PC-3 (cell line): Measurements from ENCODE around the gene FAM171A1. TPM values are rescaled to one million over a fixed set of nuclear protein-coding genes. Genes with fewer than 3 reads are reported as not detected.

Source experiments
- ATAC-seq: fragments of 200-7000 bp; cut with Tn5 transposase; 2 replicates; pipeline ENCODE4 v1.9.1; 2020; ENCODE audit warnings: mild to moderate bottlenecking, moderate library complexity
- BruUV-seq: library from RNA; stranded (reverse); fragments of 400-500 nt; replicated peaks from 2 replicates; lab custom pipeline; 2021; lab: Mats Ljungman, UMichigan
- CTCF ChIA-PET: fragments of 300-600 bp; sonication (Branson Sonifier 250); formaldehyde crosslinking; loops from one replicate; lab custom pipeline; 2022; ENCODE audit warnings: antibody characterized with exemption; lab: Charles Lee
- POLR2A ChIA-PET: fragments of 300-600 bp; sonication (Branson Sonifier 250); formaldehyde crosslinking; loops from one replicate; lab custom pipeline; 2022; ENCODE audit warnings: antibody characterized with exemption; ENCODE audit not compliant: unreplicated experiment; lab: Charles Lee
- DNase-seq: peaks from one replicate; pipeline ENCODE4 v3.0.0-alpha.2; 2015
- H2AFZ ChIP-seq: fragments of 300-600 bp; sonication (generic); 2 replicates; pipeline ENCODE4 v1.6.0; 2016; ENCODE audit warnings: antibody characterized with exemption, low read length
- H3F3A ChIP-seq: fragments of 300-600 bp; sonication (generic); one replicate; pipeline ENCODE4 v1.6.0; 2017; ENCODE audit warnings: antibody characterized with exemption, low read length, control low read depth, mild to moderate bottlenecking; ENCODE audit not compliant: unreplicated experiment
- H3K27ac ChIP-seq: fragments of 300-600 bp; sonication (generic); 2 replicates; pipeline ENCODE4 v1.5.1; 2016; ENCODE audit warnings: mild to moderate bottlenecking, low read length
- H3K27me3 ChIP-seq: fragments of 300-600 bp; sonication (generic); 2 replicates; pipeline ENCODE4 v1.6.1; 2016; ENCODE audit warnings: low read length, mixed read lengths
- H3K36me3 ChIP-seq: fragments of 300-600 bp; sonication (generic); 2 replicates; pipeline ENCODE4 v1.6.1; 2016; ENCODE audit warnings: low read depth, mixed run types, low read length, mixed read lengths
- H3K4me1 ChIP-seq: fragments of 300-600 bp; sonication (generic); 2 replicates; pipeline ENCODE4 v1.5.1; 2016; ENCODE audit warnings: low read length; ENCODE audit not compliant: insufficient read depth
- H3K4me2 ChIP-seq: fragments of 300-600 bp; sonication (generic); 2 replicates; pipeline ENCODE4 v1.6.0; 2016; ENCODE audit warnings: low read length
- H3K4me3 ChIP-seq: fragments of 300-600 bp; sonication (generic); 2 replicates; pipeline ENCODE4 v1.5.1; 2016; ENCODE audit warnings: mild to moderate bottlenecking, low read length, mixed read lengths
- H3K79me2 ChIP-seq: fragments of 300-600 bp; sonication (generic); 2 replicates; pipeline ENCODE4 v1.6.1; 2017; ENCODE audit warnings: low read length, mixed read lengths
- H3K9ac ChIP-seq: fragments of 300-600 bp; sonication (generic); 2 replicates; pipeline ENCODE4 v1.6.0; 2016; ENCODE audit warnings: mild to moderate bottlenecking, low read length
- H3K9me2 ChIP-seq: fragments of 300-600 bp; sonication (generic); replicated peaks from 2 replicates; pipeline ENCODE4 v1.6.1; 2016; ENCODE audit warnings: mixed run types, low read length, mixed read lengths
- H3K9me3 ChIP-seq: fragments of 300-600 bp; sonication (generic); 2 replicates; pipeline ENCODE4 v1.6.1; 2016; ENCODE audit warnings: low read length, mixed read lengths
- H4K20me1 ChIP-seq: fragments of 300-600 bp; sonication (generic); 2 replicates; pipeline ENCODE4 v1.6.1; 2016; ENCODE audit warnings: low read length, mixed read lengths
- CTCF ChIP-seq: fragments of 300-600 bp; sonication (generic); conservative IDR thresholded peaks from 2 replicates; pipeline ENCODE4 v1.5.1; 2017; ENCODE audit warnings: antibody characterized with exemption, low read depth, mild to moderate bottlenecking, low read length
- EZH2 ChIP-seq: fragments of 300-600 bp; sonication (generic); IDR thresholded peaks from one replicate; pipeline ENCODE4 v1.6.1; 2017; ENCODE audit warnings: antibody characterized with exemption, mild to moderate bottlenecking, low read length; ENCODE audit not compliant: unreplicated experiment
- EZH2phosphoT487 ChIP-seq: fragments of 300-600 bp; sonication (generic); IDR thresholded peaks from 2 replicates; pipeline ENCODE4 v1.6.1; 2018; ENCODE audit warnings: mild to moderate bottlenecking, antibody characterized with exemption, low read length, borderline replicate concordance
- intact Hi-C: fragments of 100-400 bp; cut with micrococcal nuclease; formaldehyde crosslinking; loops from 2 replicates; pipeline ENCODE4 v1.9.0; 2023
- total RNA-seq: library from RNA; depleted of rRNA; stranded (reverse); fragments of >200 nt; gene quantifications from 2 replicates; pipeline ENCODE4 v1.2.3, GENCODE V29; 2014

Gene FAM171A1
- total RNA-seq, 1 experiment from 2014 or later: 10.4 TPM

GRCh38 chr10:15378569-15378968 is 7.5 kb upstream of the FAM171A1 start:
- Histone ChIP-seq H3K4me3 (no peak overlapping the region), H3K9ac (no peak overlapping the region), H3F3A (no peaks in the 10 kb centered on the region), H4K20me1 (no peaks in the 10 kb centered on the region), H2AFZ (no peak overlapping the region), H3K27me3 (no peaks in the 10 kb centered on the region), H3K4me2 (no peak overlapping the region), H3K9me3 (no peaks in the 10 kb centered on the region), H3K9me2 (no peaks in the 10 kb centered on the region), H3K27ac (no peak overlapping the region), H3K79me2 (no peaks in the 10 kb centered on the region), H3K4me1 (no peaks in the 10 kb centered on the region), H3K36me3 (no peaks in the 10 kb centered on the region)
- DNase-seq: no peak
- no peak for TF ChIP-seq CTCF
- no peak for TF ChIP-seq EZH2phosphoT487
- no peak for TF ChIP-seq EZH2
- ChIA-PET CTCF (no interaction called here), POLR2A (no interaction called here)
- ATAC-seq: no peak
- intact Hi-C loops: no loop called here
- BruUV-seq: no TSS peak

- TF ChIP-seq EZH2phosphoT487: no peak
- TF ChIP-seq EZH2: no peak
- TF ChIP-seq CTCF: no peak
- Histone ChIP-seq H3F3A (no peaks in the 10 kb centered on the region), H3K27me3 (no peaks in the 10 kb centered on the region), H3K9me2 (no peaks in the 10 kb centered on the region), H3K4me1 (peaks cover 2% of the 10 kb centered on the region), H3K4me2 (no peak overlapping the region), H3K27ac (no peak overlapping the region), H2AFZ (no peak overlapping the region), H3K9me3 (no peaks in the 10 kb centered on the region), H4K20me1 (no peaks in the 10 kb centered on the region), H3K36me3 (no peaks in the 10 kb centered on the region), H3K9ac (no peak overlapping the region), H3K4me3 (no peak overlapping the region), H3K79me2 (peaks cover 7% of the 10 kb centered on the region)
- BruUV-seq: no TSS peak
- DNase-seq (no peak), ATAC-seq (no peak)
- ChIA-PET POLR2A (no interaction called here), CTCF (no interaction called here)
- intact Hi-C loops: loop anchor here (5.0 kb wide), 1 partner anchor 252 kb away; no protein-coding TSS in a partner anchor
These were observed 3.5 kb upstream of the FAM171A1 start for GRCh38 chr10:15374566-15374965.

- intact Hi-C loops: loop anchor here (5.0 kb wide), 1 partner anchor 252 kb away; no protein-coding TSS in a partner anchor
- Histone ChIP-seq H3K9ac (no peak overlapping the region), H3K4me1 (peaks cover 5% of the 10 kb centered on the region), H3K27me3 (no peaks in the 10 kb centered on the region), H2AFZ (no peak overlapping the region), H3K9me2 (no peaks in the 10 kb centered on the region), H3K27ac (no peak overlapping the region), H3K4me2 (no peak overlapping the region), H4K20me1 (no peaks in the 10 kb centered on the region), H3K9me3 (no peaks in the 10 kb centered on the region), H3K79me2 (peaks cover 11% of the 10 kb centered on the region), H3K4me3 (no peak overlapping the region), H3F3A (no peaks in the 10 kb centered on the region), H3K36me3 (no peaks in the 10 kb centered on the region)
- ATAC-seq: no peak
- CTCF ChIA-PET: no interaction called here
- POLR2A ChIA-PET: no interaction called here
- no TSS peak for BruUV-seq
- TF ChIP-seq EZH2 (no peak), CTCF (no peak), EZH2phosphoT487 (no peak)
- DNase-seq: no peak
These were observed 3.1 kb upstream of the FAM171A1 start for GRCh38 chr10:15374156-15374555.
